WTC11 (cell line): Measurements from ENCODE around the gene PLEKHH1.

Experiments used
- CREB1 ChIP-seq: sonication (generic); formaldehyde crosslinking; IDR thresholded peaks from 2 replicates; pipeline ENCODE4 v1.8.0; 2023; ENCODE audit warnings: mild to moderate bottlenecking, missing genetic modification reagents
- ELF4 ChIP-seq: sonication (generic); formaldehyde crosslinking; IDR thresholded peaks from 2 replicates; pipeline ENCODE4 v1.8.1; 2022; ENCODE audit warnings: low read depth, mild to moderate bottlenecking, moderate library complexity, missing genetic modification reagents
- FOXK1 ChIP-seq: sonication (generic); formaldehyde crosslinking; IDR thresholded peaks from 2 replicates; pipeline ENCODE4 v1.8.0; 2022; ENCODE audit warnings: mild to moderate bottlenecking, moderate library complexity, missing genetic modification reagents
- FOXP1 ChIP-seq: sonication (generic); formaldehyde crosslinking; IDR thresholded peaks from 2 replicates; pipeline ENCODE4 v1.8.0; 2022; ENCODE audit warnings: missing genetic modification reagents, mild to moderate bottlenecking, moderate library complexity, borderline replicate concordance
- SMAD4 ChIP-seq: sonication (generic); formaldehyde crosslinking; IDR thresholded peaks from 2 replicates; pipeline ENCODE4 v1.8.0; 2022; ENCODE audit warnings: mild to moderate bottlenecking, missing genetic modification reagents
- TF ChIP-seq, protein P1 (sequence below): fragments of 200-600 bp; IDR thresholded peaks from 2 replicates; pipeline ENCODE4 v1.8.0; 2022; ENCODE audit warnings: antibody characterized with exemption
- TF ChIP-seq, protein P2 (sequence below): sonication (generic); formaldehyde crosslinking; IDR thresholded peaks from 2 replicates; pipeline ENCODE4 v1.8.0; 2022; ENCODE audit warnings: mild to moderate bottlenecking, missing genetic modification reagents
- TF ChIP-seq, protein P3 (sequence below): sonication (generic); formaldehyde crosslinking; IDR thresholded peaks from 2 replicates; pipeline ENCODE4 v1.8.1; 2023; ENCODE audit warnings: mild to moderate bottlenecking, missing genetic modification reagents
- TF ChIP-seq, protein P4 (sequence below): sonication (generic); formaldehyde crosslinking; IDR thresholded peaks from 2 replicates; pipeline ENCODE4 v1.8.0; 2023; ENCODE audit warnings: missing genetic modification reagents
- TF ChIP-seq, protein P5 (sequence below): fragments of 250-450 bp; sonication (Bioruptor Pico); conservative IDR thresholded peaks from 2 replicates; pipeline ENCODE4 v1.9.0; 2021; ENCODE audit warnings: mild to moderate bottlenecking
- TF ChIP-seq, protein P6 (sequence below): sonication (generic); formaldehyde crosslinking; IDR thresholded peaks from 2 replicates; pipeline ENCODE4 v1.8.0; 2023; ENCODE audit warnings: missing genetic modification reagents, mild to moderate bottlenecking, borderline replicate concordance

DNA sequence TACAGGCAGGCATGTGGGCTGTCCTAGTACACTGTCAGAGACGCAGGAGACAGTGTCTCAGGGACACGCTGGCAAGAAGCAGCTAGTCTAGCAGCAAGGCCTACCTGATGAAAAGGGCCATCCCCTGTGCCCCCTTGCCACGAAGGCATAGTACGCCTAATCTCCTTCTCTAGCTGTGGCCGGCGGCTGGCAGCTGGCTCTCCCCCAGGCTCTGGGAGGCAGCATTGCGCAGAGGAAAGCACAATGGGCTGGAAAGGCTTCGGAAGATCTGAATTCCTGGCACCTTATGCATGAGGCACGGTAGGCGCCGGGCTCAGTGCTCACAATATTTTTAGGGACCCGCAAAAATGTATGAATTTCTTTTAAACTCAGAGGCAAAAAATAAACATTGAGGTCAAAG is 16.0 kb upstream of the PLEKHH1 start:
- TF ChIP-seq, protein P1, sequence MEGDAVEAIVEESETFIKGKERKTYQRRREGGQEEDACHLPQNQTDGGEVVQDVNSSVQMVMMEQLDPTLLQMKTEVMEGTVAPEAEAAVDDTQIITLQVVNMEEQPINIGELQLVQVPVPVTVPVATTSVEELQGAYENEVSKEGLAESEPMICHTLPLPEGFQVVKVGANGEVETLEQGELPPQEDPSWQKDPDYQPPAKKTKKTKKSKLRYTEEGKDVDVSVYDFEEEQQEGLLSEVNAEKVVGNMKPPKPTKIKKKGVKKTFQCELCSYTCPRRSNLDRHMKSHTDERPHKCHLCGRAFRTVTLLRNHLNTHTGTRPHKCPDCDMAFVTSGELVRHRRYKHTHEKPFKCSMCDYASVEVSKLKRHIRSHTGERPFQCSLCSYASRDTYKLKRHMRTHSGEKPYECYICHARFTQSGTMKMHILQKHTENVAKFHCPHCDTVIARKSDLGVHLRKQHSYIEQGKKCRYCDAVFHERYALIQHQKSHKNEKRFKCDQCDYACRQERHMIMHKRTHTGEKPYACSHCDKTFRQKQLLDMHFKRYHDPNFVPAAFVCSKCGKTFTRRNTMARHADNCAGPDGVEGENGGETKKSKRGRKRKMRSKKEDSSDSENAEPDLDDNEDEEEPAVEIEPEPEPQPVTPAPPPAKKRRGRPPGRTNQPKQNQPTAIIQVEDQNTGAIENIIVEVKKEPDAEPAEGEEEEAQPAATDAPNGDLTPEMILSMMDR, result no peak
- TF ChIP-seq SMAD4 (no peak), FOXK1 (CRISPR knock-in tag) (no peak), ELF4 (CRISPR knock-in tag) (no peak), CREB1 (CRISPR knock-in tag) (no peak), FOXP1 (no peak)
- TF ChIP-seq, protein P2, sequence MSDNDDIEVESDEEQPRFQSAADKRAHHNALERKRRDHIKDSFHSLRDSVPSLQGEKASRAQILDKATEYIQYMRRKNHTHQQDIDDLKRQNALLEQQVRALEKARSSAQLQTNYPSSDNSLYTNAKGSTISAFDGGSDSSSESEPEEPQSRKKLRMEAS (CRISPR knock-in tag), result no peak
- TF ChIP-seq, protein P3, sequence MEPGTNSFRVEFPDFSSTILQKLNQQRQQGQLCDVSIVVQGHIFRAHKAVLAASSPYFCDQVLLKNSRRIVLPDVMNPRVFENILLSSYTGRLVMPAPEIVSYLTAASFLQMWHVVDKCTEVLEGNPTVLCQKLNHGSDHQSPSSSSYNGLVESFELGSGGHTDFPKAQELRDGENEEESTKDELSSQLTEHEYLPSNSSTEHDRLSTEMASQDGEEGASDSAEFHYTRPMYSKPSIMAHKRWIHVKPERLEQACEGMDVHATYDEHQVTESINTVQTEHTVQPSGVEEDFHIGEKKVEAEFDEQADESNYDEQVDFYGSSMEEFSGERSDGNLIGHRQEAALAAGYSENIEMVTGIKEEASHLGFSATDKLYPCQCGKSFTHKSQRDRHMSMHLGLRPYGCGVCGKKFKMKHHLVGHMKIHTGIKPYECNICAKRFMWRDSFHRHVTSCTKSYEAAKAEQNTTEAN (CRISPR knock-in tag), result no peak
- TF ChIP-seq, protein P4, sequence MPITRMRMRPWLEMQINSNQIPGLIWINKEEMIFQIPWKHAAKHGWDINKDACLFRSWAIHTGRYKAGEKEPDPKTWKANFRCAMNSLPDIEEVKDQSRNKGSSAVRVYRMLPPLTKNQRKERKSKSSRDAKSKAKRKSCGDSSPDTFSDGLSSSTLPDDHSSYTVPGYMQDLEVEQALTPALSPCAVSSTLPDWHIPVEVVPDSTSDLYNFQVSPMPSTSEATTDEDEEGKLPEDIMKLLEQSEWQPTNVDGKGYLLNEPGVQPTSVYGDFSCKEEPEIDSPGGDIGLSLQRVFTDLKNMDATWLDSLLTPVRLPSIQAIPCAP (CRISPR knock-in tag), result no peak
- TF ChIP-seq, protein P5, sequence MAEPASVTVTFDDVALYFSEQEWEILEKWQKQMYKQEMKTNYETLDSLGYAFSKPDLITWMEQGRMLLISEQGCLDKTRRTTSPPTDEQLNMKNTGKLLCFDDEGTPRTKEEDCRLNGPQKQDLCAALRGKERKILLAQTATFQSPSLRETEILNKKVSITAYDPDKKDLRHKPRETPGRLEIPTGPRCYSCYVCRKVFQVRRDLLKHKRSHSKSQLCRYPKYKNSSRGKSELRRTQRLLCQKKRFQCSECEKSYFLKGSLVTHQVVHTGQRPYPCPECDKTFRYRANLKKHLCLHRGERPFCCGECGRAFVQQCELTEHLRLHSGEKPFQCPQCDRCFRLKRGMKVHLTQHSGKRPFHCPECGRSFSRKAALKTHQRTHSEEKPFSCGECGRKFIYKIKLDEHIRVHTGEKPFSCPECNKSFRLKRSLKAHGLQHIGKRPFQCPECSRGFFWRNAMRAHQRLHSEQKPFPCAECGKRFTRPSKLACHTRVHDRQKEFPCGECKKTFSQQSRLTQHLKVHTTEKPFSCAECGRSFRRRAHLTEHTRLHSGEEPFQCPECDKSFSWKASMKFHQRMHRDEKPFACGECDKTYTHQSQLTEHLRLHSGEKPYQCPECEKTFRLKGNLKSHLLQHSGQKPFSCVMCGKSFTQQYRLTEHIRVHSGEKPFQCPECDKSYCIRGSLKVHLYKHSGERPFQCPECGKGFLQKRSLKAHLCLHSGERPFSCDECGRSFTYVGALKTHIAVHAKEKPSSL, result no peak
- TF ChIP-seq, protein P6, sequence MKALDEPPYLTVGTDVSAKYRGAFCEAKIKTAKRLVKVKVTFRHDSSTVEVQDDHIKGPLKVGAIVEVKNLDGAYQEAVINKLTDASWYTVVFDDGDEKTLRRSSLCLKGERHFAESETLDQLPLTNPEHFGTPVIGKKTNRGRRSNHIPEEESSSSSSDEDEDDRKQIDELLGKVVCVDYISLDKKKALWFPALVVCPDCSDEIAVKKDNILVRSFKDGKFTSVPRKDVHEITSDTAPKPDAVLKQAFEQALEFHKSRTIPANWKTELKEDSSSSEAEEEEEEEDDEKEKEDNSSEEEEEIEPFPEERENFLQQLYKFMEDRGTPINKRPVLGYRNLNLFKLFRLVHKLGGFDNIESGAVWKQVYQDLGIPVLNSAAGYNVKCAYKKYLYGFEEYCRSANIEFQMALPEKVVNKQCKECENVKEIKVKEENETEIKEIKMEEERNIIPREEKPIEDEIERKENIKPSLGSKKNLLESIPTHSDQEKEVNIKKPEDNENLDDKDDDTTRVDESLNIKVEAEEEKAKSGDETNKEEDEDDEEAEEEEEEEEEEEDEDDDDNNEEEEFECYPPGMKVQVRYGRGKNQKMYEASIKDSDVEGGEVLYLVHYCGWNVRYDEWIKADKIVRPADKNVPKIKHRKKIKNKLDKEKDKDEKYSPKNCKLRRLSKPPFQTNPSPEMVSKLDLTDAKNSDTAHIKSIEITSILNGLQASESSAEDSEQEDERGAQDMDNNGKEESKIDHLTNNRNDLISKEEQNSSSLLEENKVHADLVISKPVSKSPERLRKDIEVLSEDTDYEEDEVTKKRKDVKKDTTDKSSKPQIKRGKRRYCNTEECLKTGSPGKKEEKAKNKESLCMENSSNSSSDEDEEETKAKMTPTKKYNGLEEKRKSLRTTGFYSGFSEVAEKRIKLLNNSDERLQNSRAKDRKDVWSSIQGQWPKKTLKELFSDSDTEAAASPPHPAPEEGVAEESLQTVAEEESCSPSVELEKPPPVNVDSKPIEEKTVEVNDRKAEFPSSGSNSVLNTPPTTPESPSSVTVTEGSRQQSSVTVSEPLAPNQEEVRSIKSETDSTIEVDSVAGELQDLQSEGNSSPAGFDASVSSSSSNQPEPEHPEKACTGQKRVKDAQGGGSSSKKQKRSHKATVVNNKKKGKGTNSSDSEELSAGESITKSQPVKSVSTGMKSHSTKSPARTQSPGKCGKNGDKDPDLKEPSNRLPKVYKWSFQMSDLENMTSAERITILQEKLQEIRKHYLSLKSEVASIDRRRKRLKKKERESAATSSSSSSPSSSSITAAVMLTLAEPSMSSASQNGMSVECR (CRISPR knock-in tag), result no peak
